Measurements from ENCODE around the gene USP10.

USP10 gene

GRCh38 chr16:84766978-84767773 is 67.4 kb downstream of the USP10 start:
- no peaks in the 10 kb centered on the region for H3K9me3 ChIP-seq (ENCODE audit: control insufficient read depth, low read length)
- DNase-seq, result no peak
- peak overlapping the region; percentile 58 for H3K27ac ChIP-seq (ENCODE audit: insufficient read depth, low read length, poor library complexity, severe bottlenecking)
- no peaks in the 10 kb centered on the region for H3K27me3 ChIP-seq (replicated peaks; ENCODE audit: control insufficient read depth, insufficient read depth, low read length, poor library complexity, severe bottlenecking)
- peak overlapping the region; percentile 13 for H3K4me3 ChIP-seq (ENCODE audit: insufficient read depth, low read depth, low read length, poor library complexity, severe bottlenecking)
- peaks cover 29% of the 10 kb centered on the region for H3K4me1 ChIP-seq (ENCODE audit: control insufficient read depth, insufficient read depth, low read length, poor library complexity, severe bottlenecking)
- peaks cover 45% of the 10 kb centered on the region for H3K36me3 ChIP-seq (ENCODE audit: control insufficient read depth, insufficient read depth, low read length)

GRCh38 chr16:84768061-84768807 is 68.4 kb downstream of the USP10 start:
- DNase-seq, result no peak
- Histone ChIP-seq H3K27ac (ENCODE audit: insufficient read depth, low read length, poor library complexity, severe bottlenecking) (no peak overlapping the region), H3K36me3 (ENCODE audit: control insufficient read depth, insufficient read depth, low read length) (peaks cover 49% of the 10 kb centered on the region), H3K9me3 (ENCODE audit: control insufficient read depth, low read length) (no peaks in the 10 kb centered on the region), H3K27me3 (replicated peaks; ENCODE audit: control insufficient read depth, insufficient read depth, low read length, poor library complexity, severe bottlenecking) (no peaks in the 10 kb centered on the region), H3K4me3 (ENCODE audit: insufficient read depth, low read depth, low read length, poor library complexity, severe bottlenecking) (peak overlapping the region; percentile 33), H3K4me1 (ENCODE audit: control insufficient read depth, insufficient read depth, low read length, poor library complexity, severe bottlenecking) (peaks cover 29% of the 10 kb centered on the region)

- Histone ChIP-seq H3K27me3 (replicated peaks; ENCODE audit: control insufficient read depth, insufficient read depth, low read length, poor library complexity, severe bottlenecking) (no peaks in the 10 kb centered on the region), H3K9me3 (ENCODE audit: control insufficient read depth, low read length) (no peaks in the 10 kb centered on the region), H3K36me3 (ENCODE audit: control insufficient read depth, insufficient read depth, low read length) (peaks cover 49% of the 10 kb centered on the region), H3K27ac (ENCODE audit: insufficient read depth, low read length, poor library complexity, severe bottlenecking) (no peak overlapping the region), H3K4me1 (ENCODE audit: control insufficient read depth, insufficient read depth, low read length, poor library complexity, severe bottlenecking) (peaks cover 29% of the 10 kb centered on the region), H3K4me3 (ENCODE audit: insufficient read depth, low read depth, low read length, poor library complexity, severe bottlenecking) (peak overlapping the region; percentile 33)
- DNase-seq, result no peak
Observed at GRCh38 chr16:84768808-84769197, 69.0 kb downstream of the USP10 start.

GRCh38 chr16:84769416-84769815 is 69.6 kb downstream of the USP10 start:
- no peak for DNase-seq
- no peaks in the 10 kb centered on the region for H3K9me3 ChIP-seq (ENCODE audit: control insufficient read depth, low read length)
- peaks cover 29% of the 10 kb centered on the region for H3K4me1 ChIP-seq (ENCODE audit: control insufficient read depth, insufficient read depth, low read length, poor library complexity, severe bottlenecking)
- no peak overlapping the region for H3K27ac ChIP-seq (ENCODE audit: insufficient read depth, low read length, poor library complexity, severe bottlenecking)
- peaks cover 49% of the 10 kb centered on the region for H3K36me3 ChIP-seq (ENCODE audit: control insufficient read depth, insufficient read depth, low read length)
- H3K27me3 ChIP-seq (replicated peaks; ENCODE audit: control insufficient read depth, insufficient read depth, low read length, poor library complexity, severe bottlenecking), result no peaks in the 10 kb centered on the region
- H3K4me3 ChIP-seq (ENCODE audit: insufficient read depth, low read depth, low read length, poor library complexity, severe bottlenecking), result peak overlapping the region; percentile 31

GRCh38 chr16:84773312-84773711 is 73.5 kb downstream of the USP10 start:
- Histone ChIP-seq H3K4me1 (ENCODE audit: control insufficient read depth, insufficient read depth, low read length, poor library complexity, severe bottlenecking) (peaks cover 8% of the 10 kb centered on the region), H3K27ac (ENCODE audit: insufficient read depth, low read length, poor library complexity, severe bottlenecking) (no peak overlapping the region), H3K27me3 (replicated peaks; ENCODE audit: control insufficient read depth, insufficient read depth, low read length, poor library complexity, severe bottlenecking) (no peaks in the 10 kb centered on the region), H3K9me3 (ENCODE audit: control insufficient read depth, low read length) (no peaks in the 10 kb centered on the region), H3K4me3 (ENCODE audit: insufficient read depth, low read depth, low read length, poor library complexity, severe bottlenecking) (no peak overlapping the region), H3K36me3 (ENCODE audit: control insufficient read depth, insufficient read depth, low read length) (peaks cover 79% of the 10 kb centered on the region)
- no peak for DNase-seq

- no peaks in the 10 kb centered on the region for H3K9me3 ChIP-seq (ENCODE audit: control insufficient read depth, low read length)
- no peaks in the 10 kb centered on the region for H3K27me3 ChIP-seq (replicated peaks; ENCODE audit: control insufficient read depth, insufficient read depth, low read length, poor library complexity, severe bottlenecking)
- peaks cover 76% of the 10 kb centered on the region for H3K36me3 ChIP-seq (ENCODE audit: control insufficient read depth, insufficient read depth, low read length)
- no peak overlapping the region for H3K27ac ChIP-seq (ENCODE audit: insufficient read depth, low read length, poor library complexity, severe bottlenecking)
- H3K4me1 ChIP-seq (ENCODE audit: control insufficient read depth, insufficient read depth, low read length, poor library complexity, severe bottlenecking), result peaks cover 3% of the 10 kb centered on the region
- DNase-seq, result no peak
- H3K4me3 ChIP-seq (ENCODE audit: insufficient read depth, low read depth, low read length, poor library complexity, severe bottlenecking), result no peak overlapping the region
Observed at GRCh38 chr16:84774810-84775209, 75.0 kb downstream of the USP10 start.

GRCh38 chr16:84775262-84775810 is 75.5 kb downstream of the USP10 start:
- Histone ChIP-seq H3K4me1 (ENCODE audit: control insufficient read depth, insufficient read depth, low read length, poor library complexity, severe bottlenecking) (peaks cover 3% of the 10 kb centered on the region), H3K27ac (ENCODE audit: insufficient read depth, low read length, poor library complexity, severe bottlenecking) (no peak overlapping the region), H3K36me3 (ENCODE audit: control insufficient read depth, insufficient read depth, low read length) (peaks cover 75% of the 10 kb centered on the region), H3K4me3 (ENCODE audit: insufficient read depth, low read depth, low read length, poor library complexity, severe bottlenecking) (no peak overlapping the region), H3K9me3 (ENCODE audit: control insufficient read depth, low read length) (no peaks in the 10 kb centered on the region), H3K27me3 (replicated peaks; ENCODE audit: control insufficient read depth, insufficient read depth, low read length, poor library complexity, severe bottlenecking) (no peaks in the 10 kb centered on the region)
- no peak for DNase-seq

GRCh38 chr16:84777435-84777834 is 77.6 kb downstream of the USP10 start:
- H3K4me1 ChIP-seq (ENCODE audit: control insufficient read depth, insufficient read depth, low read length, poor library complexity, severe bottlenecking), result no peaks in the 10 kb centered on the region
- peaks cover 73% of the 10 kb centered on the region for H3K36me3 ChIP-seq (ENCODE audit: control insufficient read depth, insufficient read depth, low read length)
- H3K27ac ChIP-seq (ENCODE audit: insufficient read depth, low read length, poor library complexity, severe bottlenecking), result no peak overlapping the region
- H3K4me3 ChIP-seq (ENCODE audit: insufficient read depth, low read depth, low read length, poor library complexity, severe bottlenecking), result no peak overlapping the region
- no peaks in the 10 kb centered on the region for H3K9me3 ChIP-seq (ENCODE audit: control insufficient read depth, low read length)
- DNase-seq, result no peak
- H3K27me3 ChIP-seq (replicated peaks; ENCODE audit: control insufficient read depth, insufficient read depth, low read length, poor library complexity, severe bottlenecking), result no peaks in the 10 kb centered on the region

GRCh38 chr16:84778720-84779119 is 78.9 kb downstream of the USP10 start:
- Histone ChIP-seq H3K4me3 (ENCODE audit: insufficient read depth, low read depth, low read length, poor library complexity, severe bottlenecking) (no peak overlapping the region), H3K27ac (ENCODE audit: insufficient read depth, low read length, poor library complexity, severe bottlenecking) (no peak overlapping the region), H3K4me1 (ENCODE audit: control insufficient read depth, insufficient read depth, low read length, poor library complexity, severe bottlenecking) (no peaks in the 10 kb centered on the region), H3K9me3 (ENCODE audit: control insufficient read depth, low read length) (no peaks in the 10 kb centered on the region), H3K36me3 (ENCODE audit: control insufficient read depth, insufficient read depth, low read length) (peaks cover 60% of the 10 kb centered on the region), H3K27me3 (replicated peaks; ENCODE audit: control insufficient read depth, insufficient read depth, low read length, poor library complexity, severe bottlenecking) (no peaks in the 10 kb centered on the region)
- no peak for DNase-seq

- H3K9me3 ChIP-seq (ENCODE audit: control insufficient read depth, low read length), result no peaks in the 10 kb centered on the region
- H3K4me3 ChIP-seq (ENCODE audit: insufficient read depth, low read depth, low read length, poor library complexity, severe bottlenecking), result no peak overlapping the region
- peaks cover 47% of the 10 kb centered on the region for H3K36me3 ChIP-seq (ENCODE audit: control insufficient read depth, insufficient read depth, low read length)
- no peak overlapping the region for H3K27ac ChIP-seq (ENCODE audit: insufficient read depth, low read length, poor library complexity, severe bottlenecking)
- H3K27me3 ChIP-seq (replicated peaks; ENCODE audit: control insufficient read depth, insufficient read depth, low read length, poor library complexity, severe bottlenecking), result no peaks in the 10 kb centered on the region
- H3K4me1 ChIP-seq (ENCODE audit: control insufficient read depth, insufficient read depth, low read length, poor library complexity, severe bottlenecking), result no peaks in the 10 kb centered on the region
- no peak for DNase-seq
Observed at GRCh38 chr16:84780063-84780462, 80.3 kb downstream of the USP10 start.

All from effector memory CD4-positive, alpha-beta T cell (primary cell).